Measurements from ENCODE around the gene AOX1. TPM values are rescaled to one million over a fixed set of nuclear protein-coding genes. Genes with fewer than 3 reads are reported as not detected.
"Not testable (repeated sequence)": the region's sequence is repeated elsewhere in the genome, so short reads cannot be mapped to it uniquely, and the experiment has no call there.

Gene AOX1
- total and polyA plus RNA-seq, 10 of the 15 experiments (the other 5 are each of a cell fraction or from before 2014, with no cell fraction given) = 0.03 to 0.56 (median 0.19) TPM; not detected in 6

GRCh38 chr2:200627110-200627770 is 41.4 kb downstream of the AOX1 start:
- Histone ChIP-seq H2AFZ (ENCODE audit: control insufficient read depth, low read depth, low read length) (no peak overlapping the region), H3K36me3 (ENCODE audit: control insufficient read depth in 2 of 2, insufficient read depth in 2 of 2, low read length in 1 of 2) (no peaks in the 10 kb centered on the region), H3K9ac (ENCODE audit: control insufficient read depth, insufficient read depth, low read length) (no peak overlapping the region), H3K79me2 (ENCODE audit: control insufficient read depth, insufficient read depth, low read length) (no peaks in the 10 kb centered on the region), H3K4me2 (ENCODE audit: control insufficient read depth, insufficient read depth) (no peak overlapping the region), H3K4me3 (no peak overlapping the region), H3K4me1 (ENCODE audit: control insufficient read depth, insufficient read depth, low read length) (no peaks in the 10 kb centered on the region), H3K27ac (ENCODE audit: control insufficient read depth, insufficient read depth) (no peak overlapping the region), H3K9me3 (replicated peaks; ENCODE audit: control insufficient read depth, insufficient read depth, low read length) (no peaks in the 10 kb centered on the region), H4K20me1 (ENCODE audit: control insufficient read depth, insufficient read depth) (no peaks in the 10 kb centered on the region), H3K27me3 (replicated peaks in 1 of 2; ENCODE audit: control insufficient read depth in 2 of 2, insufficient read depth in 2 of 2, low read length in 1 of 2) (no peaks in the 10 kb centered on the region; a peak in 1 of 4 replicates)
- no peak for FAIRE-seq
- WGBS (ENCODE audit: insufficient coverage, insufficient replicate concordance, low lambda C conversion rate, missing lambda C conversion rate) = 37% methylated on average over 4 of the region's 4 CpGs
- intact Hi-C loops (cut with micrococcal nuclease; ENCODE audit: unreplicated experiment) (no loop called here), in situ Hi-C loops (cut with MboI) (no loop called here)
- RAD21 ChIA-PET (ENCODE audit: unreplicated experiment) = no interaction called here
- no peak for DNase-seq (ENCODE audit: low read depth, low spot score)
- ATAC-seq = no peak
- CTCF ChIA-PET = no interaction called here
- TF ChIP-seq MAX (IDR thresholded peaks at IDR 0.05; ENCODE audit: low read depth, low read length) (no peak), NR2C1 (IDR thresholded peaks at IDR 0.05) (no peak), NR2F1 (conservative IDR thresholded peaks at IDR 0.05) (no peak), ZBTB33 (IDR thresholded peaks at IDR 0.05) (no peak), ZNF24 (IDR thresholded peaks at IDR 0.05) (no peak), HDAC2 (IDR thresholded peaks at IDR 0.05) (no peak), SUZ12 (IDR thresholded peaks at IDR 0.05; ENCODE audit: unreplicated experiment) (no peak), EZH2 (IDR thresholded peaks at IDR 0.05; ENCODE audit: borderline replicate concordance, control insufficient read depth, low read depth, low read length) (no peak), ZZZ3 (IDR thresholded peaks at IDR 0.05; ENCODE audit: control insufficient read depth, insufficient read length, low read depth) (no peak)
- SMC1A ChIA-PET (ENCODE audit: uncharacterized antibody, unreplicated experiment) = interaction anchor here (2.0 kb wide), 1 partner anchor 10 kb away, joined by 6 read pairs; no protein-coding TSS in a partner anchor
- POLR2A ChIA-PET = no interaction called here
- BruUV-seq (replicated peaks) = no TSS peak

GRCh38 chr2:200628461-200628860 is 42.6 kb downstream of the AOX1 start:
- ATAC-seq; H3K79me2 ChIP-seq (ENCODE audit: control insufficient read depth, insufficient read depth, low read length); POLR2A ChIA-PET; CTCF ChIA-PET; H2AFZ ChIP-seq (ENCODE audit: control insufficient read depth, low read depth, low read length); H3K4me1 ChIP-seq (ENCODE audit: control insufficient read depth, insufficient read depth, low read length); BruUV-seq (replicated peaks); H3K27ac ChIP-seq (ENCODE audit: control insufficient read depth, insufficient read depth); H3K4me2 ChIP-seq (ENCODE audit: control insufficient read depth, insufficient read depth); H3K9me3 ChIP-seq (replicated peaks; ENCODE audit: control insufficient read depth, insufficient read depth, low read length); in situ Hi-C loops (cut with MboI); FAIRE-seq; H3K27me3 ChIP-seq (replicated peaks in 1 of 2; ENCODE audit: control insufficient read depth in 2 of 2, insufficient read depth in 2 of 2, low read length in 1 of 2); H3K36me3 ChIP-seq (ENCODE audit: control insufficient read depth in 2 of 2, insufficient read depth in 2 of 2, low read length in 1 of 2); intact Hi-C loops (cut with micrococcal nuclease; ENCODE audit: unreplicated experiment); DNase-seq (ENCODE audit: low read depth, low spot score); RAD21 ChIA-PET (ENCODE audit: unreplicated experiment); H3K4me3 ChIP-seq; H3K9ac ChIP-seq (ENCODE audit: control insufficient read depth, insufficient read depth, low read length); H4K20me1 ChIP-seq (ENCODE audit: control insufficient read depth, insufficient read depth); SMC1A ChIA-PET (ENCODE audit: uncharacterized antibody, unreplicated experiment): not testable (repeated sequence)
- 27% methylated on average over 4 of the region's 4 CpGs for WGBS (ENCODE audit: insufficient coverage, insufficient replicate concordance, low lambda C conversion rate, missing lambda C conversion rate)

Measured in GM12878 (cell line).